Measurements from ENCODE around the gene TBC1D16. TPM values are rescaled to one million over a fixed set of nuclear protein-coding genes. Genes with fewer than 3 reads are reported as not detected.
"Not testable (repeated sequence)": the region's sequence is repeated elsewhere in the genome, so short reads cannot be mapped to it uniquely, and the experiment has no call there.

The TBC1D16 gene
- total RNA-seq, 3 donors from 2014 or later, result 27.1 to 92.2 (median 32.8) TPM

- Histone ChIP-seq H3K4me3 (no peak overlapping the region), H3K27me3 (no peaks in the 10 kb centered on the region), H3K27ac (no peak overlapping the region), H3K4me1 (no peaks in the 10 kb centered on the region), H3K9me3 (no peaks in the 10 kb centered on the region), H3K36me3 (no peaks in the 10 kb centered on the region)
- intact Hi-C loops (cut with DNase I; ENCODE audit: low total_unique reads), result no loop called here
- no peak for TF ChIP-seq POLR2A (IDR thresholded peaks at IDR 0.05)
- TF ChIP-seq POLR2AphosphoS5 (IDR thresholded peaks at IDR 0.05), result no peak
- DNase-seq (ENCODE audit: low spot score in 2 of 2), result no peak
Observed at GRCh38 chr17:79960788-79961522, 74.7 kb downstream of the TBC1D16 start.

DNA sequence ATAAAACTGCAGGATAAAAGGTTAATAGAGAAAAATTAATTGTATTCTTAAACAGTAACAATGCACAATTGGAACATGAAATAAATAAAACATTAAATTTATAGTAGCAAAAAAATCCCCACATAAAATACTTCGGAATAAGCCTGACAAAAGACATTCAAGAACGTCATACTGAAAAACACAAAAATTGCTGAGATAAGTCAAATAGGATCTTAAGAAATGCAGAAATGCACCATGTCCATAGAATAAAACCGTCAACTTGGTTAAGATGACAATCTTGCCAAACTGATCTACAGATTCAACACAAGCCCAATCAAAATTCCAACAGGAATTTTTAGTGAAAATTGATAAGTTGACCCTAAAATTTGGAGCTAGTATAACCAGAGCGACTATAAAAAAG, 76.6 kb downstream of the TBC1D16 start:
- Histone ChIP-seq H3K27me3 (no peaks in the 10 kb centered on the region), H3K36me3 (no peaks in the 10 kb centered on the region), H3K9me3 (no peaks in the 10 kb centered on the region), H3K27ac (no peak overlapping the region), H3K4me1 (no peaks in the 10 kb centered on the region), H3K4me3 (no peak overlapping the region)
- no peak for TF ChIP-seq POLR2AphosphoS5 (IDR thresholded peaks at IDR 0.05)
- no peak for DNase-seq (ENCODE audit: low spot score in 2 of 2)
- intact Hi-C loops (cut with DNase I; ENCODE audit: low total_unique reads), result no loop called here

GRCh38 chr17:79956853-79957252, 78.8 kb downstream of the TBC1D16 start:
- Histone ChIP-seq H3K27me3 (no peaks in the 10 kb centered on the region), H3K27ac (no peak overlapping the region), H3K4me1 (no peaks in the 10 kb centered on the region), H3K36me3 (no peaks in the 10 kb centered on the region), H3K9me3 (no peaks in the 10 kb centered on the region), H3K4me3 (no peak overlapping the region)
- no peak for TF ChIP-seq CTCF (IDR thresholded peaks at IDR 0.05)
- TF ChIP-seq POLR2A (IDR thresholded peaks at IDR 0.05), result no peak
- no peak for TF ChIP-seq POLR2AphosphoS5 (IDR thresholded peaks at IDR 0.05)
- intact Hi-C loops (cut with DNase I; ENCODE audit: low total_unique reads), result no loop called here
- peak in 1 of 2 donors; percentile 15 for DNase-seq (ENCODE audit: low spot score in 2 of 2)

DNA sequence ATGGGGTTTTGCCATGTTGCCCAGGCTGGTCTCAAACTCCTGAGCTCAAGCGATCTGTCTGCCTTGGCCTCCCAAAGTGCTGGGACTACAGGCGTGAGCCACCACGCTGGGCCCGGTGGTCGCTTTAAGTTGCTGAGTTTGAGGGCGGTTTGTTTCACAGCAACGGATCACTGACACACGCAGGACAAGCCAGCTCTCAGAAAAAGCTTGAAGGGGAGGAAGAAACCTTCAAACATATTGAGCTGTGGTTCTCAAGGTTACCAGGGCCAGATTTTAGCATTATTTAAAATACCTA, 79.3 kb downstream of the TBC1D16 start:
- H3K27me3 ChIP-seq; H3K27ac ChIP-seq; intact Hi-C loops (cut with DNase I; ENCODE audit: low total_unique reads); H3K4me3 ChIP-seq; H3K36me3 ChIP-seq; H3K4me1 ChIP-seq; H3K9me3 ChIP-seq: not testable (repeated sequence)
- peak in 1 of 2 donors; percentile 34 for DNase-seq (ENCODE audit: low spot score in 2 of 2)

GRCh38 chr17:79955691-79956440, 79.8 kb downstream of the TBC1D16 start:
- peak in 1 of 2 donors; percentile 37 for DNase-seq (ENCODE audit: low spot score in 2 of 2)

DNA sequence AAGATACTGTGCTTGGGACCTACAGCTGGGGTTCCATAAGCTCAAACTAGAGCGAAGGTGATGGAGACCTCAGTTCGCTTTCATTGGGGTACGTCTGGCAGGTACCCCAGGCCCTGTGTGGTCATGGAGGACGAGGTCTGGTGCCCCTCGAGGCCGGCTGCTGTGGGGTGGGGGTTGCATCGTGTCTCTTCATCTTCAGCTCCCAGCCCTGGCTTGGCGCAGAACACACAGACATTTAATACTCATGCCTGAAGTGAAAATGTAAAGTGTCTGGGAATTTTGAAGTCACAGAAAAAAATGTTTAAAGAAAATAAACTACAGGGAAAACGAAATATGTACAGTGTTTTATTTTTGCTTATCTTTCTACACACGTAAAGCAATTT, 80.5 kb downstream of the TBC1D16 start:
- peak in 1 of 2 donors; percentile 24 for DNase-seq (ENCODE audit: low spot score in 2 of 2)
- H3K4me3 ChIP-seq, result no peak overlapping the region
- H3K4me1 ChIP-seq, result peaks cover 0 to 3% of the 10 kb centered on the region in 2 donors
- no peaks in the 10 kb centered on the region for H3K36me3 ChIP-seq
- H3K9me3 ChIP-seq, result no peaks in the 10 kb centered on the region
- H3K27ac ChIP-seq, result no peak overlapping the region
- TF ChIP-seq POLR2A (IDR thresholded peaks at IDR 0.05) (no peak), POLR2AphosphoS5 (IDR thresholded peaks at IDR 0.05) (no peak), CTCF (IDR thresholded peaks at IDR 0.05) (no peak)
- H3K27me3 ChIP-seq, result no peaks in the 10 kb centered on the region
- intact Hi-C loops (cut with DNase I; ENCODE audit: low total_unique reads), result no loop called here

More at GRCh38 chr17:79955691-79956440, 79.8 kb downstream of the TBC1D16 start:
- H3K4me3 ChIP-seq, result no peak overlapping the region
- H3K27me3 ChIP-seq, result no peaks in the 10 kb centered on the region
- intact Hi-C loops (cut with DNase I; ENCODE audit: low total_unique reads), result no loop called here
- peaks cover 0 to 3% of the 10 kb centered on the region in 2 donors for H3K4me1 ChIP-seq
- no peaks in the 10 kb centered on the region for H3K9me3 ChIP-seq
- TF ChIP-seq POLR2AphosphoS5 (IDR thresholded peaks at IDR 0.05) (no peak), POLR2A (IDR thresholded peaks at IDR 0.05) (no peak), CTCF (IDR thresholded peaks at IDR 0.05) (no peak)
- no peaks in the 10 kb centered on the region for H3K36me3 ChIP-seq
- no peak overlapping the region for H3K27ac ChIP-seq

Data from breast epithelium (tissue), 4 donors.